HG03139 (cell line): ENCODE measurements around the gene SLC22A16.

Experiments
- ATAC-seq: cut with Tn5 transposase; IDR thresholded peaks from one replicate; pipeline ENCODE4 v1.9.1; 2021; ENCODE audit not compliant: unreplicated experiment

Gene SLC22A16

GRCh38 chr6:110409794-110410193, 66.6 kb downstream of the SLC22A16 start:
- no peak for ATAC-seq

DNA sequence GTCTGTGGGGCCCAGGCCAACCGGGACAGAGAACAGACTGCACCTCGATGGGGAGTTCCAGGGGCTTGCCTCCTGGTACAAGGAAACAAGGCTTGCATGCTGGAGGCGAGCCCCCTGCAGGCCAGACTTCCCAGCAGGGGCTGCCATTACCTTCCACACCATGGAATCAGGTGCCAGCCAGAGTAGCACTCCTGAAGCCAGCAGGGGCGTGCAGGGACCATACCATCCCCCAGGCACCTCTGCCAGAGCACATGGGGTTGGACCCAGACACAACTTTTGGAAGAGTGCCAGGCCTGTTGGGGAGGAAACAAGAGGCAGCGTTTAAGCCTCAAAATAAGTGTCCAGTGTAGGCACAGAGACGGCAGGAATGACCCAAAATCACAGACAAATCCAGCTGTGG, 67.5 kb downstream of the SLC22A16 start:
- no peak for ATAC-seq

DNA sequence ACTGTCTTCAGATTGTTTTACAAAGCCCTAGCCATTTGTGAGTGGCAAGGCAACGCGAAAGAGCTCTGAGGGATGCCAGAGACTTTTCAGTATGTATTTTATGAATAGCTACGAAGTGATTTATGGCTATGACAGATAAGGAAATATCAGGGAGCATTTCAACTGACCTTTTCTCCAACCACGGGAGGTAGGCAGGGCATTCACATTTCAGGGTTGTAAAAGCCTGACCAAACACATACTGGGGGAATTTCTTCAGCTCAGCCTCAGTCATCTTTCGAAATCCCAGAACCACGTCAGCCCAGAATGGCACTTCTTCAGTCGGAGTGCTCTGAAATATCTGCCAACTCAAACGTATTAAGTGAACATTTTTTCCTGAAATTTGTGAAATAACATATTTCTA, 71.8 kb downstream of the SLC22A16 start:
- ATAC-seq, result no peak

- no peak for ATAC-seq
Measured at GRCh38 chr6:110401585-110402176, 74.7 kb downstream of the SLC22A16 start.

- ATAC-seq, result no peak
Measured at GRCh38 chr6:110400208-110400607, 76.2 kb downstream of the SLC22A16 start.

DNA sequence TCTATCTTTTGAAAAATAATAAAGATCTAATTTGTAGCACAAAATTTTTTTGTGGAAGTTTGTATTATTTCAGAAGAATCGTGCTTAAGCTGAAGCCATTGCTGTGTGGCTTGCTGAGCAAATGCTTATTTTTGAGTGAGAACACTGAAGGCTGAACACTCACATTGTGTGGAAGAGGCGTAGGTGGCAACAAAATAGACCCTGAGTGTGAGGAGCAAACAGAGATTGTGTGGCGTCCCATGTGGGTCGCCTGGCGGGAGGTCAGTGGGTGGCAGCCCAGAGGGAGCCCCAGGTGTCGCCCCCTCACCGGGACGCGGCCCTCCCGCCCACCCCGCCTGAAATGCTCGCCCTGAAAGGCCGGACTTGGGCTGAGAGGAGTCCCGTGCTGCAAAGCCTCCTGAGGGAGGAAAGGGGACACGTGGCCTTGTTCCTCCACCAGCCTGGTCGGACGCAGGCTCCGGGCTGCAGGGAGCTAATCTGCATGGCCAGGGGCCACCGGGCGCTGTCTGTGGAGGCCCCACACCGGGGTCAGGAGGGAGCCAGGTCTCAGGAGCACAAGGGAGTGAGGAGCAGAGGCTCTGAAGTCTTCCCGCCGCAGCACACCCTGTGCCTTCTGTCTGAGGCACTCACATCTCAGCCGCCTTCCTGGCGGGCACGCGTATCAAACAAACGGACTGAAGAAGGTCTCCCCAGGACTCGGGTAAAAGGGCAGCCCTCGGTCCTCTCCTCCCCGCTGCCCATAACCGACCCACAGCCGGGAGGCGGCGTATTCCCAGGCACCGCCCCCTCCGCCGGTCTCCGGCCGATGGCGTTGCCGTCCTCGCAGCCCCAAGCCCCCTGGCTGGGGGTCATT, 77.0 kb downstream of the SLC22A16 start:
- no peak for ATAC-seq

DNA sequence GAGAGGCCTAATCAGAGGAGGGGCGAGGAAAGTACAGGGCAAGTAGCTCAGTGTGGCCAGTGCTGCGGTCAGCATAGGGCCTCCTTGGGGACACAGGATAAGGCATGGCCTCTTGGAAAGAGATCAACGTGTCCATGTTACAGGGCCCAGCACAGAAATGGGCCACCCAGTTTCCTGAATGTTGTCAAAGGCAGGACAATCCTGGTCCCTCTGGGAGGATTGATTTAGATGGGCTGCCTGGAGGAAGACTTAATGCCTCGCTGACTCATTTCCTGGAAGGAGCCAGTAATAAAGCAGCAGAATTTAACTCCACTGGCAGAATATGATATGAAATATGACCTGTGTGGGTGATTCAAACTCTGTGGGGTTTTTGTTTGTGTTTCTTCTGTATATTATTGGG, 77.6 kb downstream of the SLC22A16 start:
- no peak for ATAC-seq

- ATAC-seq, result no peak
Measured at GRCh38 chr6:110395221-110395620, 81.2 kb downstream of the SLC22A16 start.

GRCh38 chr6:110394409-110394808, 82.0 kb downstream of the SLC22A16 start:
- ATAC-seq, result no peak

GRCh38 chr6:110392727-110393126, 83.7 kb downstream of the SLC22A16 start:
- ATAC-seq, result no peak

DNA sequence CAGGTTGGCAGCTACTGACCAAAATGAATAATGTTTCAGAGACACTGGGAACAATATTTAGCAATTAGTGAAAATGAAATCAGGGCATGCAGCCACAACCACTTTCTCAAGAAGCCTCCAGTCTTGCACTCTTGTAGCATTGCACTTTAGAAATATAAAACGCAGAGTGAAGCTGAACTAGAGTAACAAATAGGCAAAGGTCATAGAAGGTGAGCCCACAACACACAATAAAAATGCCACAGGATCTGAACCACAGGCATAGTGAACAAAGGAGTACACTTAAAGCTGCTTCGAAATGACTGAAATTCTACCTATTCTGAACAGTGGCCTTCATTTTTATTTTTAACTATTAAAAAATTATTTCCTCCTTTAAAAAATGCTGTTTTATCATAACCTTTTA, 86.0 kb downstream of the SLC22A16 start:
- ATAC-seq, result no peak

- ATAC-seq, result no peak
Measured at GRCh38 chr6:110389689-110390382, 86.6 kb downstream of the SLC22A16 start.

- no peak for ATAC-seq
Measured at GRCh38 chr6:110387986-110388385, 88.4 kb downstream of the SLC22A16 start.

DNA sequence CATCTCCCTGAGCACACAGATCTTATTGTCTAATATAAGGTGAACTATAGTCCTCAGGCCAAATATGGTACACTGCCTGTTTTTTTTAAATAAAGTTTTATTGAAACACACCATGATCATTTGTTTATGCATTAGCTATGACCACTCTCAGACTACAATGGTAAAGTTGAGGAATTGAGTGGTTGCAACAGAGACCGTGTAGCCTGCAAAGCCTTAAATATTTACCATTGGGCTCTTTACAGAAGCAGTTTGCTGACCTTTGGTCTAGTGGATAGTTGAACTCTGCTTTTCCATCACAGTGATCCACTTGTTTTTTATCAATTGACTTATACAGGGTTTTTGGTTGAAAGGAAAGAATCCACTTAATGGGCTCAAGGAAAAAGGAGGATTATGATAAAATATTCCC, 91.0 kb downstream of the SLC22A16 start:
- no peak for ATAC-seq

DNA sequence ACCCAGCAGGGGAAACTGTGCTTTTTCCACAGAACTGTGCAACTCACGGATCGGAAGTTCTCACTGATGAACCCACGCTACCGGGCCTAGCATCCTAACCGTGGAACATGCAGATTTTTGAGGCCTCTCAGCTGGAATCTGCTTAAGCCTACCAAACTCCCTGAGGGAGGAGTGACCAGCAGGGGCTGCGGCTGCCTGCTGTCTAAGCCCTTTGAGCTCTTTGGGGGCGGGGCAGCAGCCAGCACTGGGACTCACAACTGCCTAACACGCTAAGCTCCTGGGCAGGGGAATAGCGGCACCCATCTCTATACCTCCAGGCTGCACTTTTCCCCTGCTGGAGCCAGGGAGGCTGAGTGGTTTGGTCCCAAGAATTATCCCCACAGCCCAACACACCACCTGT, 97.9 kb downstream of the SLC22A16 start:
- no peak for ATAC-seq
